K562 (cell line): Measurements from ENCODE around the gene TBXAS1. TPM values are rescaled to one million over a fixed set of nuclear protein-coding genes. Genes with fewer than 3 reads are reported as not detected.

Experiments used
- ADNP ChIP-seq: fragments of 200-800 bp; sonication (Bioruptor generic); IDR thresholded peaks from 2 replicates; pipeline ENCODE4 v1.6.1; 2016; ENCODE audit warnings: missing genetic modification characterization, missing compliant biosample characterization
- CGGBP1 ChIP-seq: fragments of 250-450 bp; sonication (Bioruptor Pico); IDR thresholded peaks from 2 replicates; pipeline ENCODE4 v1.9.0; 2021; ENCODE audit warnings: mild to moderate bottlenecking
- CREM ChIP-seq: IDR thresholded peaks from 2 replicates; pipeline ENCODE4 v1.6.1; 2014; ENCODE audit warnings: antibody characterized with exemption, low read depth
- FOXK2 ChIP-seq, 2 experiments: fragments of 450-650 bp; IDR thresholded peaks in 1 of 2; conservative IDR thresholded peaks in 1 of 2; 2 replicates each; pipeline ENCODE4 v1.6.1; 2016; ENCODE audit warnings: low read depth in 2 of 2, mild to moderate bottlenecking in 1 of 2
- MEF2D ChIP-seq: conservative IDR thresholded peaks from 2 replicates; pipeline ENCODE4 v1.6.1; 2016; ENCODE audit warnings: low read depth, missing genetic modification characterization, missing compliant biosample characterization
- NR2C2 ChIP-seq, 2 experiments: fragments of 200-800 bp in 1 of 2; sonication (Bioruptor generic) in 1 of 2; sonication (generic) in 1 of 2; formaldehyde crosslinking in 1 of 2; IDR thresholded peaks; 2 replicates each; pipeline versions ENCODE4 v1.6.1 to v1.8.0; 2016 to 2022; ENCODE audit warnings: mild to moderate bottlenecking in 1 of 2, missing compliant biosample characterization in 1 of 2, missing genetic modification characterization in 1 of 2, missing genetic modification reagents in 1 of 2
- PTBP1 ChIP-seq: fragments of 200-400 bp; formaldehyde crosslinking; IDR thresholded peaks from 2 replicates; pipeline ENCODE4 v1.6.1; 2017; ENCODE audit warnings: low read depth, low read length
- RFX1 ChIP-seq: fragments of 450-650 bp; IDR thresholded peaks from 2 replicates; pipeline ENCODE4 v1.6.1; 2016; ENCODE audit warnings: mild to moderate bottlenecking, moderate library complexity
- TCF7L2 ChIP-seq: fragments of 150-350 bp; IDR thresholded peaks from 2 replicates; pipeline ENCODE4 v1.6.1; 2016; ENCODE audit warnings: low read depth, mild to moderate bottlenecking, low read length, moderate library complexity
- XRCC4 ChIP-seq: IDR thresholded peaks from one replicate; pipeline ENCODE4 v1.6.1; 2011; ENCODE audit not compliant: insufficient read depth, insufficient read length; ENCODE audit errors: extremely low read depth
- YBX1 ChIP-seq: fragments of 450-650 bp; IDR thresholded peaks from 2 replicates; pipeline ENCODE4 v1.7.1; 2016; ENCODE audit warnings: mild to moderate bottlenecking
- ZBTB40 ChIP-seq, 2 experiments: fragments of 450-650 bp in 1 of 2; sonication (generic) in 1 of 2; formaldehyde crosslinking in 1 of 2; IDR thresholded peaks; 2 replicates each; pipeline versions ENCODE4 v1.7.1 to v1.9.0; 2016 to 2022; ENCODE audit warnings: inconsistent platforms in 1 of 2, mild to moderate bottlenecking in 1 of 2, missing genetic modification reagents in 1 of 2
- polyA plus RNA-seq, 8 experiments: library from polyadenylated mRNA; depleted of rRNA in 4 of 8; stranded (reverse) in 5 of 8; unstranded in 3 of 8; fragments of >200 nt; fragmentation: Nextera tagmentation in 2 of 8; fragmentation: Illumina TruSeq in 1 of 8; extraction: Ambion mirVana in 2 of 8; extraction: Trizol in 1 of 8; gene quantifications; 2 replicates each; pipeline versions ENCODE4 v1.2.1 to v1.2.3, GENCODE V29; 2011 to 2014; ENCODE audit warnings: inconsistent platforms in 1 of 8, missing spikeins in 1 of 8
- total RNA-seq, 7 experiments: library from RNA; depleted of rRNA in 6 of 7; stranded (reverse); fragments of >200 nt in 6 of 7; fragmentation: Illumina TruSeq in 2 of 7; extraction: Trizol in 2 of 7; gene quantifications; 2 replicates each; pipeline versions ENCODE4 v1.2.1 to v1.2.3, GENCODE V29; 2011 to 2021; ENCODE audit warnings: low replicate concordance in 1 of 7
- TF ChIP-seq, protein P1 (sequence below): fragments of 250-450 bp; sonication (Bioruptor Pico); IDR thresholded peaks from 2 replicates; pipeline ENCODE4 v1.5.0; 2020; ENCODE audit warnings: mild to moderate bottlenecking, borderline replicate concordance

Gene TBXAS1
- total and polyA plus RNA-seq, 9 of the 15 experiments (the other 6 are each of a cell fraction or from before 2014, with no cell fraction given), result 1.1 to 8.3 (median 1.9) TPM

DNA sequence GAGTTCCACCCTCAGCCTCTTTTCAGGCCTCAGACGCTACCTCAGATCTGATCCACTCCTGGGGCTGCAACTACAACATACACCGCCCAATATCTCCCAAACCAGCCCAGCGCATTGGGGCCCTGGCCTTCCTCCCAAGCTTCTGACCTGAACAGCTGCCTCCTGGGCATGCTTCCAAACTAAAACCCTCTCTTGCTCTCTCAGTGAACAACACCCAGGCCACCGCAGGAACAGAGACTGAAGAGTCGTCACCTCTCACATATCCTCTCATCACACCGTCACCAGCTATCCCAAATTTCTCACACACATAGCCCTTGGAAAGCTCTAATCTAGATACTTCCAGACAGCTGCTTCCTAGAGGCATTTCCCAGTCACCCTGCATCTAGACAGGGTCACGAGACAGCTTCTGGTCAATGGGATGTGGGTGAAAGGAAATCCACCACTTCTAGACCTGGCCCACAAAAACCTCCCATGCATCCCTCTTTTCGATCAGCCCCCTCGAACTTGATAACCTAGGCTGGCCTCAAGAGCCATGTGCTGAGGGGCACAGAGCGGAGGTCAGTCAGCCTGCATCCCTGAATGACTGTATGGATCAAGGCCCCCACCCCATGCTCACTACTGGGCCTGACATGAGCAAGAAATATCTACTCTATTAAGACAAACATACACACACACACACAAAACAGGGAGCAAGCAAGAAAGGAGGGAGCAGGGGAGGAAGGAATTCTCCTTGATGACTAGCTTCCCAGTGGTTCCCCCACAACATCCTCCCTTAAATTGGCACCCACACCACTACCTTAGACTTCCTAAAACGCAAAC is 231.9 kb downstream of the TBXAS1 start (continued):
- TF ChIP-seq, protein P1, sequence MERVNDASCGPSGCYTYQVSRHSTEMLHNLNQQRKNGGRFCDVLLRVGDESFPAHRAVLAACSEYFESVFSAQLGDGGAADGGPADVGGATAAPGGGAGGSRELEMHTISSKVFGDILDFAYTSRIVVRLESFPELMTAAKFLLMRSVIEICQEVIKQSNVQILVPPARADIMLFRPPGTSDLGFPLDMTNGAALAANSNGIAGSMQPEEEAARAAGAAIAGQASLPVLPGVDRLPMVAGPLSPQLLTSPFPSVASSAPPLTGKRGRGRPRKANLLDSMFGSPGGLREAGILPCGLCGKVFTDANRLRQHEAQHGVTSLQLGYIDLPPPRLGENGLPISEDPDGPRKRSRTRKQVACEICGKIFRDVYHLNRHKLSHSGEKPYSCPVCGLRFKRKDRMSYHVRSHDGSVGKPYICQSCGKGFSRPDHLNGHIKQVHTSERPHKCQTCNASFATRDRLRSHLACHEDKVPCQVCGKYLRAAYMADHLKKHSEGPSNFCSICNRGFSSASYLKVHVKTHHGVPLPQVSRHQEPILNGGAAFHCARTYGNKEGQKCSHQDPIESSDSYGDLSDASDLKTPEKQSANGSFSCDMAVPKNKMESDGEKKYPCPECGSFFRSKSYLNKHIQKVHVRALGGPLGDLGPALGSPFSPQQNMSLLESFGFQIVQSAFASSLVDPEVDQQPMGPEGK (CRISPR knock-in tag), result no peak
- TF ChIP-seq PTBP1 (no peak), CREM (no peak), ZBTB40 (IDR thresholded peaks at IDR 0.05) (no peak), ZBTB40 (CRISPR knock-in tag; IDR thresholded peaks at IDR 0.05) (no peak), FOXK2 (conservative IDR thresholded peaks at IDR 0.05 in 1 of 2, IDR thresholded peaks at IDR 0.05 in 1 of 2; ENCODE audit: low read depth in 2 of 2) (peak; percentile 24 to 33; a peak in 3 of 4 replicates), ADNP (no peak), RFX1 (no peak), TCF7L2 (no peak), CGGBP1 (CRISPR knock-in tag) (0 out of 2 replicates have a peak, but pooled peaks have one; percentile 23), XRCC4 (no peak), MEF2D (tag) (no peak), NR2C2 (CRISPR knock-in tag; IDR thresholded peaks at IDR 0.05) (no peak), NR2C2 (tag; IDR thresholded peaks at IDR 0.05) (0 out of 2 replicates have a peak, but pooled peaks have one; percentile 21), YBX1 (no peak)
